GM10266 (cell line): ENCODE measurements around the gene GTPBP6.

Experiments
- DNase-seq: peaks from one replicate; pipeline ENCODE4 v3.0.0; 2012; ENCODE audit errors: extremely low spot score
- CTCF ChIP-seq: IDR thresholded peaks from 2 replicates; pipeline ENCODE4 v1.5.1; 2012; ENCODE audit warnings: mild to moderate bottlenecking, low read depth; ENCODE audit not compliant: control insufficient read depth, insufficient read depth; ENCODE audit errors: missing control alignments

GTPBP6 gene

GRCh38 chrX:345020-345925 lies 26.7 kb upstream of the GTPBP6 start:
- no peak for TF ChIP-seq CTCF
- no peak for DNase-seq

GRCh38 chrX:344371-344901 lies 25.8 kb upstream of the GTPBP6 start:
- no peak for TF ChIP-seq CTCF

GRCh38 chrX:341541-342101 lies 23.0 kb upstream of the GTPBP6 start:
- TF ChIP-seq CTCF: no peak
- no peak for DNase-seq

More at GRCh38 chrX:344371-344901, 25.8 kb upstream of the GTPBP6 start:
- no peak for DNase-seq

GRCh38 chrX:340641-341423 lies 22.2 kb upstream of the GTPBP6 start:
- TF ChIP-seq CTCF: no peak
- no peak for DNase-seq

- no peak for TF ChIP-seq CTCF
- no peak for DNase-seq
Measured at GRCh38 chrX:340121-340520, 21.5 kb upstream of the GTPBP6 start.

- DNase-seq: no peak
- no peak for TF ChIP-seq CTCF
Measured at GRCh38 chrX:338836-339400, 20.3 kb upstream of the GTPBP6 start.
